Thyroid gland (tissue), 4 donors: ENCODE measurements around the gene ORC4. TPM values are rescaled to one million over a fixed set of nuclear protein-coding genes. Genes with fewer than 3 reads are reported as not detected.

ENCODE experiments used
- DNase-seq, 2 donors: peaks; one replicate each; pipeline ENCODE4 v3.0.0-alpha.2; 2019
- H3K27ac ChIP-seq, 3 donors: fragments of 200-600 bp; sonication (generic); 1 replicate in 2 of 3; 2 replicates in 1 of 3; pipeline ENCODE4 v1.5.1; 2016 to 2019; ENCODE audit warnings: mild to moderate bottlenecking in 1 of 3, moderate library complexity in 1 of 3
- H3K27me3 ChIP-seq: fragments of 200-600 bp; sonication (generic); one replicate; pipeline ENCODE4 v1.5.1; 2019
- H3K36me3 ChIP-seq, 2 donors: fragments of 200-600 bp; sonication (generic); one replicate each; pipeline ENCODE4 v1.5.1; 2016 to 2019
- H3K4me1 ChIP-seq, 2 donors: fragments of 200-600 bp; sonication (generic); one replicate each; pipeline ENCODE4 v1.5.1; 2017 to 2019
- H3K4me3 ChIP-seq, 3 donors: fragments of 200-600 bp; sonication (generic); replicated peaks in 1 of 3; 1 replicate in 2 of 3; 2 replicates in 1 of 3; pipeline ENCODE4 v1.5.1; 2016; ENCODE audit warnings: mild to moderate bottlenecking in 1 of 3
- H3K9me3 ChIP-seq: fragments of 200-600 bp; sonication (generic); one replicate; pipeline ENCODE4 v1.5.1; 2017
- CTCF ChIP-seq, 6 experiments: fragments of 200-600 bp in 3 of 6; fragments of 450-650 bp in 3 of 6; sonication (generic) in 3 of 6; IDR thresholded peaks; one replicate each; pipeline ENCODE4 v1.5.1; 2016 to 2019; ENCODE audit warnings: antibody characterized with exemption in 6 of 6, mild to moderate bottlenecking in 2 of 6, inconsistent platforms in 1 of 6, moderate library complexity in 1 of 6
- POLR2A ChIP-seq, 2 donors: fragments of 450-650 bp; IDR thresholded peaks; one replicate each; pipeline ENCODE4 v1.6.1; 2017; ENCODE audit warnings: antibody characterized with exemption in 2 of 2, mild to moderate bottlenecking in 2 of 2, moderate library complexity in 1 of 2
- WGBS, 2 donors: methylation state at CpG; one replicate each; pipeline ENCODE4 v1.1.5; 2017; 5-methylcytosine and 5-hydroxymethylcytosine counted together
- intact Hi-C: fragments of 100-400 bp; cut with DNase I; formaldehyde crosslinking; loops from one replicate; pipeline ENCODE4 v1.15.1; 2023
- total RNA-seq, 4 donors: library from RNA; depleted of rRNA; stranded (reverse); fragments of >200 nt; gene quantifications; one replicate each; pipeline ENCODE4 v1.2.3, GENCODE V29; 2016

ORC4 gene
- total RNA-seq, 4 donors from 2014 or later, result 62.5 to 89.2 (median 76.5) TPM

GRCh38 chr2:147927053-147927588 lies 93.4 kb downstream of the ORC4 start:
- TF ChIP-seq CTCF (IDR thresholded peaks at IDR 0.05) (no peak), POLR2A (IDR thresholded peaks at IDR 0.05) (no peak)
- intact Hi-C loops, result no loop called here
- WGBS, 2 donors, result 98 to 99% methylated on average over 4 of the region's 4 CpGs

GRCh38 chr2:147925886-147926285 lies 94.7 kb downstream of the ORC4 start:
- peaks cover 0 to 8% of the 10 kb centered on the region in 2 donors for H3K4me1 ChIP-seq
- no peak overlapping the region for H3K27ac ChIP-seq
- TF ChIP-seq POLR2A (IDR thresholded peaks at IDR 0.05) (no peak), CTCF (IDR thresholded peaks at IDR 0.05) (no peak)
- no peaks in the 10 kb centered on the region for H3K9me3 ChIP-seq
- no peak for DNase-seq
- intact Hi-C loops, result no loop called here
- peaks cover 0 to 9% of the 10 kb centered on the region in 2 donors for H3K36me3 ChIP-seq
- H3K4me3 ChIP-seq, result no peak overlapping the region
- H3K27me3 ChIP-seq, result no peaks in the 10 kb centered on the region

More at GRCh38 chr2:147927053-147927588, 93.4 kb downstream of the ORC4 start:
- no peak for DNase-seq
- no peaks in the 10 kb centered on the region for H3K9me3 ChIP-seq
- H3K36me3 ChIP-seq, result peaks cover 0 to 9% of the 10 kb centered on the region in 2 donors
- H3K4me1 ChIP-seq, result peaks cover 0 to 8% of the 10 kb centered on the region in 2 donors
- no peak overlapping the region for H3K4me3 ChIP-seq
- H3K27ac ChIP-seq, result no peak overlapping the region
- no peaks in the 10 kb centered on the region for H3K27me3 ChIP-seq

DNA sequence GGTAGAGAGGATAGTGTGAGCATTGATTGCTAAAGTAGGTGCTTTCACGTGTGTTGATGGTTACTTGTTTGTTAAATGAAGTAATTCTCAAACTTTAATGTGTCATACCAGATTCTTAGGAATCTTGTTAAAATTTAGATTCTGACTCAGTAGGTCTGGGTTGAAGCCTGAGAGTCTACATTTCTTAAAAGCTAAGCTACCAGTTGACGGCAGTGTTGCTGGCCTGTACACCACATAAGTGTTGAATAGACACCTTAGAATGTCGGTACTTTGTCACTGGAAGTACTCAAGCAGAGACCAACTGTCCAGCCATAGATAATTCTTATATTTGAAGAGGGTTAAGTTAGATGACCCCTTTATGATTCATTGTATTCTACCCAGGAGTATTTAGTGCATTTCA lies 95.9 kb downstream of the ORC4 start:
- no peak overlapping the region for H3K27ac ChIP-seq
- intact Hi-C loops, result no loop called here
- H3K4me1 ChIP-seq, result peaks cover 0 to 8% of the 10 kb centered on the region in 2 donors
- no peak for TF ChIP-seq POLR2A (IDR thresholded peaks at IDR 0.05)
- no peak for TF ChIP-seq CTCF (IDR thresholded peaks at IDR 0.05)
- H3K4me3 ChIP-seq, result no peak overlapping the region
- H3K36me3 ChIP-seq, result peaks cover 0 to 6% of the 10 kb centered on the region in 2 donors
- no peak for DNase-seq
- H3K9me3 ChIP-seq, result no peaks in the 10 kb centered on the region
- 93 to 95% methylated on average over 3 of the region's 3 CpGs for WGBS, 2 donors
- H3K27me3 ChIP-seq, result no peaks in the 10 kb centered on the region

GRCh38 chr2:147923846-147924245 lies 96.7 kb downstream of the ORC4 start:
- DNase-seq, result no peak
- H3K27me3 ChIP-seq, result no peaks in the 10 kb centered on the region
- TF ChIP-seq POLR2A (IDR thresholded peaks at IDR 0.05) (no peak), CTCF (IDR thresholded peaks at IDR 0.05) (no peak)
- peaks cover 0 to 6% of the 10 kb centered on the region in 2 donors for H3K36me3 ChIP-seq
- intact Hi-C loops, result no loop called here
- peaks cover 0 to 8% of the 10 kb centered on the region in 2 donors for H3K4me1 ChIP-seq
- no peaks in the 10 kb centered on the region for H3K9me3 ChIP-seq
- no peak overlapping the region for H3K4me3 ChIP-seq
- no peak overlapping the region for H3K27ac ChIP-seq
- WGBS, 2 donors, result 82 to 85% methylated on average over 3 of the region's 3 CpGs

DNA sequence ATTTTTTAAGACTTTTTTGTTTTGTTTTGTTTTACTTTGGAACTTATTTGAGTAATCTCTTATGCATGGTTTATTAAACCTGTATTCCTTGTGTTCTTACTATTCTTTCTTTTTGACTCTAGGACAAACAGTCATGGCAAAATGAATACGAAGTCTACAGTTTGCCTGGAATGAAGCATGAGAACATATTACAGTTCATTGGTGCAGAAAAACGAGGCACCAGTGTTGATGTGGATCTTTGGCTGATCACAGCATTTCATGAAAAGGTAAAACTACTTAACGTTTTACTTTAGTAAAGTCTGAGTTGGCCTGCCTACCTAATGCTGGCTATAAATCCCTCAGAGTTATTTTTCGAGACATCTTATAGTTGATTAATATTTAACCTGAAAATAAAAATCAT lies 103.4 kb downstream of the ORC4 start:
- WGBS, 2 donors, result 41 to 44% methylated on average over 4 of the region's 4 CpGs
- H3K27ac ChIP-seq, result peak overlapping the region in 2 of 3 donors; percentile 19 to 24
- no peak overlapping the region for H3K4me3 ChIP-seq
- no peaks in the 10 kb centered on the region for H3K27me3 ChIP-seq
- peaks cover 5 to 15% of the 10 kb centered on the region in 2 donors for H3K4me1 ChIP-seq
- peak; percentile 10 to 14 for DNase-seq
- no peaks in the 10 kb centered on the region for H3K36me3 ChIP-seq
- TF ChIP-seq POLR2A (IDR thresholded peaks at IDR 0.05), result no peak
- no peak for TF ChIP-seq CTCF (IDR thresholded peaks at IDR 0.05)
- H3K9me3 ChIP-seq, result no peaks in the 10 kb centered on the region
- intact Hi-C loops, result no loop called here
